ENCODE measurements around the gene BICRA. TPM values are rescaled to one million over a fixed set of nuclear protein-coding genes. Genes with fewer than 3 reads are reported as not detected.
"Not testable (repeated sequence)": the region's sequence is repeated elsewhere in the genome, so short reads cannot be mapped to it uniquely, and the experiment has no call there.

BICRA gene
- total RNA-seq, 1 experiment from 2014 or later: 0.95 TPM

DNA sequence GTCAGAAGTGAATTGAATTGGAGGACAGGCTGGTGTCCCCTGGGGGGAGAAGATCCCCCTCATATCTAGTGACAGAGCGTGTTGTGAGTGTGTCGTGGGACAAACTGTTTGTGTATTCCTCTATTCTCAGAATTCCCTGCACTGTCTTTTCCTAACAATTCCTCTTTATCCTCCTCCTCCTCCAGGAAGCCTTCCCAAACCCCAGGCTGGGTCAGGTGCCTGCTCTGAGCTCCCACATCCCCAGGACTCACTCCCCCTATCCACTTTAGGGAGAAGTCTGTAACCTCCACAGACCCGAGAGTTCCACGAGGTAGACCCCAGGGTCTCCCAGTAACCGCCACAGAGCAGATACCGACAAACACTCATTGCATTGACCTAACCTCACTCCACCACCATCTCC is 15.1 kb upstream of the BICRA start:
- DNase-seq: no peak
- Histone ChIP-seq H3K27ac (no peak overlapping the region), H3K36me3 (no peaks in the 10 kb centered on the region), H3K4me3 (no peak overlapping the region), H3K4me1 (no peaks in the 10 kb centered on the region), H3K27me3 (no peaks in the 10 kb centered on the region), H3K9me3 (replicated peaks) (no peaks in the 10 kb centered on the region)

DNA sequence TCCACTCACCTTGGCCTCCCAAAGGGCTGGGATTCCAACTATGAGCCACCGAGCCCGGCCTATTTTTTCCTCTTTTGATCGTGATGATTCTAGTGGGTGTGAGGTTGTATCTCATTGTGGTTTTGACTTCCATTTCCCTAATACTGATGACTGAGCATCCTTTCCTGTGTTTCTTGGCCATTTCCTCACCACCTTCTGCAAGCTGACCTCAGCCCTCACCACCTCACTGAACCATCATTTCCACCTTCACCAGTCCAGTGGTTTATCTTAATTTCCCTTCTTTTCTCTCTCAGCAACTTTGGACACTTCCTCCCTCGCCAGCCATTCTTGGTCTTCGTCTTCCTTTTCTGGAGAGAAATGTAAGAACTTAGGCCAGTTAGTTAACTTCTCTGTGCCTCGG is 13.0 kb upstream of the BICRA start:
- no peak overlapping the region for H3K4me3 ChIP-seq
- no peaks in the 10 kb centered on the region for H3K9me3 ChIP-seq (replicated peaks)
- no peak overlapping the region for H3K27ac ChIP-seq
- no peaks in the 10 kb centered on the region for H3K27me3 ChIP-seq
- H3K36me3 ChIP-seq: no peaks in the 10 kb centered on the region
- H3K4me1 ChIP-seq: 0 out of 2 replicates have a peak, but pooled peaks cover 2% of the 10 kb centered on the region
- DNase-seq: no peak

DNA sequence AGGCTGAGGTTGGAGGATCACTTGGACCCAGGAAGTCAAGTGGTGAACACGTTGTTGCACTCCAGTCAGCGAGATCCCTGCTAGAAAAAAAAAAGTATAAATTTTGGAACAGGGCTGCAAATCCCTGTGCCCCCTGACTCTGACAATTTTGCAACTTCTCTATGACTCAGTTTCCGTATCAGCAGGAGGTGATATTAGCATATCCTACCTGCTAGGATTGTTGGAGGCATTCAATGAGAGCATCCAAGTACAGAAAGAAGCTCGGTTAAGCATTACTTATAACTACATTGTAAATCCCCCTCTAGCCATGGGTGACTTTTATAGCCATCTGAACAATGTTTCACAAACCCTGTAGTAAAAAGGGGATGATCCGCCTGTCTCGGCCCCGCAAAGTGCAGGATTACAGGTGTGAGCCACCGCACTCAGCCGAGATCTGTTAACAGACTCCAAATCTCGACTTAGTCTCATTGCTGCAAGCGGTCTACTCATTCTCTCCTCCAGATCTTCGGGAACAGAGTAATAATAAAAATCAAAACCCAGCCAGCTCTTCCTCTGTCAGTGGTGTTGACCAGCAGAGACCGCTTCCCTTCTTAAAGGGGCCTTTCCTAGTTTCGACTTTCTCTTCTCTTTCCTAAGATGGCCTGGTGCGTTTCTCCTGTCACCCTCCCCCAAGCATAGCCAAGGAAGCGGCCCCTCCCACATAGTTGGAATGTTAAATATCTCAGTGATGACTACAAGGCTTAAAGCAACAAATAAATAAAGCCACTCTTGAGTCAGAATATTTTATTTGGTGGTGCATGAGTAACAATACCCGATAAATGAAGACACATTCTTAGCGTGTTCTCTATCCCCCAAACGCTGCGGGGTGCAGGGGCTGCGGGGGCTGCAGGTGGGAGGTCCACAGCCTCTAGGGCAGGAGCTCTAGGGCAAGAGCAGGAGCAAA is 10.3 kb upstream of the BICRA start:
- Histone ChIP-seq H3K36me3 (no peaks in the 10 kb centered on the region), H3K27me3 (no peaks in the 10 kb centered on the region), H3K4me3 (no peak overlapping the region), H3K9me3 (replicated peaks) (no peaks in the 10 kb centered on the region), H3K4me1 (0 out of 2 replicates have a peak, but pooled peaks cover 2% of the 10 kb centered on the region), H3K27ac (no peak overlapping the region)
- peak; percentile 36 for DNase-seq

DNA sequence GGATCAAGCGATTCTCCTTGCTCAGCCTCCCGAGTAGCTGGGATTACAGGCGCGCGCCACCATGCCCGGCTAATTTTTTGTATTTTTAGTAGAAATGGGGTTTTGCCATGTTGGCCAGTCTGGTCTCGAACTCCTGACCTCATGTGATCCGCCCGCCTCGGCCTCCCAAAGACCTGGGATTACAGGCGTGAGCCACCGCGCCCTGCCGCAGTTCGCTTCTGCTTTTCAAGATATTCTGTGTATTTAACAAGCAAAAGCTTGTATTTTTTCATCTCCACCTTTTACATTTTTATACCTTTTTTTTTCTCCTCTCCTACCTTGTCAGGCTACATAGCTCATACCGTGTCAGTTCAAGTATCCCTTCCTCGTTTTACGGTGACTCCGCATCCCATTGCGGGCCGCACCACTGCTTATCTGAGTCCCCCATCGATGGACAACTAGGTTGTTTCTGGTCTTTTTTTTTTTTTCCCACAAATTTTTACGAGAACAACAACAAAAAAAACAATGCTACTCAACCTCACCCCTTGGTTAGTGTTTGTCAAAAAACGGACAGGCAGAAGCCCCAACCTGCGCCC is 9.2 kb upstream of the BICRA start:
- H3K4me3 ChIP-seq: peak overlapping the region; percentile 59
- H3K27me3 ChIP-seq; H3K4me1 ChIP-seq; H3K36me3 ChIP-seq; H3K9me3 ChIP-seq (replicated peaks); H3K27ac ChIP-seq; DNase-seq: not testable (repeated sequence)

DNA sequence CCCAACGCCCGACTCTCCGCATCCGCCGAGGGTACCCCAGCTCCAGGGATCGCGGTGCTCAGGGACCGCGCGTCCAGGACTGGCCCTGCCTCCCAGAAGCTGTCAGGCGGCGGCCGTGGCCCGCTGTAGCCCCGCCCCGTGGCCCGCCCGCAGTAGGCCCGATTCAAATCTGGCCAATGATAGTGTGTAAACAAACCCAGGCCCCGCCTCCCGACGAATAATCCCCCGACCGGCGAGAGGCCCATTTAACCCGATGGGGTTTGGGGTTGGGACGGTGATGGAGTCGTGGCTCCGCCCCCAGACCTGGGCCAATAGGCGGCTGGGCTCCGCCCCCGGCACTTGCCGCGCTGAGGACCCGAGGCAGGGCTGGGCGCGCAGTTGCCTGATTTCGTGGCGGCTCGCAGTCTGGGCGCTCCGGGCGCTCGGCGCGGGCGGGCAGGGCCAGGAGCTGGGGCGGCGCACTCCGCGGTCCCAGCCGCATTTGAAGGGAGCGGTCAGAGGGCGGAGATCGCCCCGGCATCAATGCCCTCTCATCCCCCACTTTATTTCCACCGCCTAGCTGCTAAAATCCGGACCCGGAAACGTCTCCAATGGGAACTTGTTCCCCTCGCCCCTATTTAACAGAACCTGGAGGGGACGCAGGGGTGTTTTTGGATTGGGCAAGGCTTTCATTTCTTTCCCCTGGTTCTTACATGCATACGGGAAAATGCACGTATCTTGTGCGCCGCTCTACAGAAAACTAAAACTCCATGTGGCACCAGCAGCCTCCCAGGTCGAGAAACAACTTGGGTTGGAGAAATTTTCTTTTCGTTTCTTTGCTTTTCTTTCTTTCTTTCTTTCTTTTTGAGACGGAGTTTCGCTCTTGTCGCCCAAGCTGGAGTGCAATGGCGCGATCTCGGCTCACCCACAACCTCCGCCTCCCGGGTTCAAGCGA is 8.4 kb upstream of the BICRA start:
- peak overlapping the region; percentile 15; the same call in 1 of the 2 replicates for H3K27ac ChIP-seq
- H3K4me3 ChIP-seq: peak overlapping the region; percentile 59
- H3K9me3 ChIP-seq (replicated peaks): no peaks in the 10 kb centered on the region
- no peaks in the 10 kb centered on the region for H3K27me3 ChIP-seq
- DNase-seq: peak; percentile 99 to 100
- no peaks in the 10 kb centered on the region for H3K36me3 ChIP-seq
- 0 out of 2 replicates have a peak, but pooled peaks cover 2% of the 10 kb centered on the region for H3K4me1 ChIP-seq

DNA sequence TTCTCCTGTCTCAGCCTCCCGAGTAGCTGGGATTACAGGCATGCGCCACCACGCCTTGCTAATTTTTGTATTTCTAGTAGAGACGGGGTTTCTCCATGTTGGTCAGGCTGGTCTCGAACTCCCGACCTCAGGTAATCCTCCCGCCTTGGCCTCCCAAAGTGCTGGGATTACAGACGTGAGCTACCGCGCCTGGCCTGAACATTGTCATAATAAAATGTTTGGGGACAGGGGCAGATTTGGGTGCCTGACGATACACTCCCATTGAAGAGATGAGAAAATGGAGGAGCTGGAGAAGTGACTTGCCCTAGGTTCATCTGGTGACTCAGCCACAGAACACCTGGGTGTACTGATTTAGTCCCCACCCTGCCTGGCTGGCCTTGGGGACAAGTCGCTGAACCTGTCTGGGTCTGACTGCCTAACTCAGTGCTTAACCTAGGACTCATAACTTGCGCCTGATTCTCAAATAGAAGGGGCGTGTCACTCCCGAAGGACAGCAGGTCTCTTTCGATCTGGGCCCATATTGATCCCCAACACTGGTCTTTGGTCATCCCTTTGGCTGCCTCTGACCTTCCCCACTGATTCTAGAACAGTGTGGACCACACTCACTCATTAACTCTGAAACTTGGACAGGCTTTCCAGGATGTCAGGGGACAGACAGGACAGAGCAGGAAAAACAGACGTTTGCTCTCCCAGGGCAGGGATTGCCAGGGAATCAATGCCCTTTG is 7.6 kb upstream of the BICRA start:
- H3K27me3 ChIP-seq: no peaks in the 10 kb centered on the region
- no peak overlapping the region for H3K27ac ChIP-seq
- no peaks in the 10 kb centered on the region for H3K36me3 ChIP-seq
- H3K9me3 ChIP-seq (replicated peaks): no peaks in the 10 kb centered on the region
- H3K4me1 ChIP-seq: 0 out of 2 replicates have a peak, but pooled peaks cover 2% of the 10 kb centered on the region
- peak overlapping the region; percentile 59 for H3K4me3 ChIP-seq
- no peak for DNase-seq

DNA sequence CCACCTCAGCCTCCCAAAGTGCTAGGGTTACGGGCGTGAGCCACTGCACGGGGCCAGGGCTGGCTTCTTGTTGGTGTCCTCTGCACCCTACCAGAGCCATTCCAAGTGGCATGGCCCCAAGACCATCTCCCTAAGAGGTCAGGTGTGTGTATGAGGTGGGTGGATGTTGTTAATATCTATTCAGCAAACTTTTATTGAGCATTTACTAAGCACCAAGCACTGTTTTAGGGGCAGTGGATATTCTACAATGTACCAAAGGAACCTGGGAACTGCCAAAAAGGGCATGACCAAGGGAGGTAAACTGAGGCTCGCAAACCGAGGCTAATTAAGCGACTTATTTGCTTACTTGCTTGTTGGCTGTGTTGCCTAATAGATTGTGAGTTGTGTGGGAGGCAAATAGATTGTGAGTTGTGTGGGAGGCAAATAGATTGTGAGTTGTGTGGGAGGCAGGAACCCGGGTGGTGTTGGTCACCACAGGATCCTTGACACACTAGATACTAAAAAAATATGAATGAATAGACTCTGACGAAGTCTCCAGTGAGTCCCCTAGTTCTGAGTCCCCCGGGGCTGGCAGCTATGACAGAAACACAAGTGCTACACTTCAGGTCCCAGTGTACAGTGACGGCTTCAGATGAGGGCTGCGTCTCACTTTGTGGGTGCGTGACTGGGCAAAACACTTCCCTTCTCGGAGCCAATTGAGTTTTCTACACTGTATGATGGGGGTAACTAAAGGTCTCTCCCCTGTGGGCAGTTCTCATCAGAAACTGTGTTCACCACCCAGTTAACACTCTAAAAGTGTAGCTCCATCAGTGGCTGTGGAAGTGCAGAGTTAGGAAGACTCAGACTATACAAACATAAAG is 5.0 kb upstream of the BICRA start:
- H3K4me3 ChIP-seq: no peak overlapping the region
- no peak for DNase-seq
- no peak overlapping the region for H3K27ac ChIP-seq
- no peaks in the 10 kb centered on the region for H3K36me3 ChIP-seq
- H3K27me3 ChIP-seq: no peaks in the 10 kb centered on the region
- H3K4me1 ChIP-seq: 0 out of 2 replicates have a peak, but pooled peaks cover 2% of the 10 kb centered on the region
- no peaks in the 10 kb centered on the region for H3K9me3 ChIP-seq (replicated peaks)

DNA sequence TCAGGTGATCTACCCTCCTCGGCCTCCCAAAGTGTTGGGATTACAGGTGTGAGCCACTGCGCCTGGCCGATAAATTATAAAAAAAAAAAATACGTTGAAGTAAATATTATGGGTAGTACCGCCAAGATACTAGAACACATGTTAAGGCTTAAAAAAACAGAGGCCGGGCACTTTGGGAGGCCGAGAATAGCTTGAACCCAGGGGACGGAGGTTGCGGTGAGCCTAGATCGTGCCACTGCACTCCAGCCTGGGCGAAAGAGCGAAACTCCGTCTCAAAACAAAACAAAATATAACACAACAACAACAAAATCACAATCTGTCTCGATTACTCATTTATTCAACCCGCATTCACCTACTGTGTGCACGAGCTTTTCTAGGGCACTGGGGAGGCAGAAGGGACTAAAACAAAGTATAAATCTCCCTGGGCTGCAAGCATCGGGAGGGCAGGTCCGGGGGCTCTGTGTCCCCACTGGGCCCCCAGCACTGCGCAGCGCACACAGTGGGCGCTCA is 1.3 kb upstream of the BICRA start:
- peak overlapping the region; percentile 78; the same call in 1 of the 2 replicates for H3K27ac ChIP-seq
- H3K4me1 ChIP-seq: no peaks in the 10 kb centered on the region; the same call in 1 of the 2 replicates
- no peaks in the 10 kb centered on the region for H3K27me3 ChIP-seq
- H3K4me3 ChIP-seq: peak overlapping the region; percentile 99
- H3K36me3 ChIP-seq: no peaks in the 10 kb centered on the region
- no peak for DNase-seq
- H3K9me3 ChIP-seq (replicated peaks): no peaks in the 10 kb centered on the region

DNA sequence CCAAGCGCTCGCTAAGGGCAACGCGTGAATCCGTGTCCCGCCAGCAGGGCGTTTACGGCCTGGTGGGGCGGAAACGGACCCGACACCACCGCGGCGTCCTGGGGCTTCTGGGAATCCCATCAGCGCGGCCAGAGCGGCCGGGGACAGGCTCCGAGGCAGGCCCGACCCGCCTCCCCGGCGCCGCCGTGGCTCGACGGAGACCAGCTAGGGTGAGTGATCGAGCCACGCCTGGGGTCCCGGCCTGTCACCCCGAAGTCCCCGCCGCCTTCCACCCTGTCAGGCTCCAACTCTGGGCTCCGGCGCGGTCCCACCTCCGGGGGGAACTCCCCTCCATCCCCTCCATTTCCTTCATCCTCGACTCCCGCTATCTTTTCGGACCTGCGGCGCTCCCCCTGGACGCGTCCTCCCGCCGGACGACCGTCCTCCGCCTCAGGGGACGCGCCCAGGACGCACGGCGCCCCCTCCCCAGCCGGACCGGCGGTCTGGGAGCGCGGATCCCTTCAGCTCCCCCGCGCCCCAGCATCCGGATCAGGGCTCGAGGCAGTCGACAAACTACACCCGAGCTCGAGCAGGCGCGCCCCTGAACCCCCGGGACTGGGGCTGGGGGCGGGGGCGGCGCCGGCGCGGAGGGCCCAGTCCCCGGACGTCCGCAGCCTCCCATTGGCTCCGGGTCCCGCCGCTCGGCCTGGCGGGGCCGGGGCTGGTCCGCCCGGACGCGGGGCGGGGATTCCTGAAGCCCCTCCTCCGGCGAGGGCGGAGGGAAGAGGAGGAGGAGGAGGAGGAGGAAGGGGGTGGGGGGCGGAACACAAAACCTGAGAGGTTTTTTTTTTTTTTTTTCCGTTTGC is 638 bp upstream of the BICRA start:
- peak overlapping the region; percentile 99 for H3K4me3 ChIP-seq
- peak overlapping the region; percentile 78 for H3K27ac ChIP-seq
- H3K27me3 ChIP-seq: no peaks in the 10 kb centered on the region
- H3K4me1 ChIP-seq: no peaks in the 10 kb centered on the region; the same call in 1 of the 2 replicates
- DNase-seq: peak; percentile 91 to 95
- H3K9me3 ChIP-seq (replicated peaks): no peaks in the 10 kb centered on the region
- H3K36me3 ChIP-seq: no peaks in the 10 kb centered on the region

DNA sequence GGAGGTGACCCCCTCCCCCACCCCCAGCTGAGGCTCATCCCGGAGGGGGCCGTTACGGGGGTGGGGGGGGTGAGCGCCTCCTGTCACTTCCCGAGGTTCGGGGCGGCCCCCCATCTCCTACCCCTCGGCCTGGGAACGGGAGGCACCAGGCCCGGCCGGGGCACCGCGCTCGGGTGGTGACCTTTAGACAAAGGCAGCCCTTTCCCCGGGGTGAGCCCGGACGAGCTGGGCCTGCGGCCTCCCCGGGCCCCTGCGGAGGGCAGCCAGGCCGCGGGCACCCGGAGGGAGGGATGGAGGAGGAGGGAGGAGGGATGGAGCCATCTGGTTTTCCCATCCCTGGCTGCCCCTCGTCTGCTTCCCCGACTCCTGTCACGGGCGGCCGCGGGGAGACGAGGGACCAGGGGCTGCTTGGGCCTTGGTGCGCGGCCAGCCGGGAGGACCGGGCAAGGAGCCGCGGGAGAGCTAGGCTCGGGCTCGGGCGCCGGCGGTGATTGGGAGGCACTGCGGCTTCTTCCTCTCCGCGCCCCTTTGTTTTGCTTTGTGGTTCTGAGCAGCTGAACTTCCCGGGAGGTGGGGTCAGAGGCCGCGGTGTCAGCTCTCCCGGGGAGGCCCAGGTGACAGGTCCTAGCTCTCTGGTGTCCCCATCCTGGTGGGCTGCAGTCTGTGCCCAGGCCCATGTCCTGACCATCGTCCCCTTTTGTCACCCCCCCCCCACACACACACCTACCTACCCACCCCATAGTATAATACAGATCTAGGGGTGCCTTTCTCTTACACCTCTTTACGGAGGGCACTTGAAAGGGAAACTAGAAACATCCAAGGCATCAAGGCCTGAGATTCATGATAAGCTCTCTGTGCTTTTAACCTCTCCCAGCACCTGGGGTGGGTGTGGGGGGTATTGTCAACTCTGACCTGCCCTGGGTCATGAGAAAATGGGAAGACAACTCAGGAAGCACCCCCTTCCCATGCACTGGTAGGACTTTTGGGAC is 1.3 kb downstream of the BICRA start:
- H3K9me3 ChIP-seq (replicated peaks): no peaks in the 10 kb centered on the region
- no peaks in the 10 kb centered on the region; the same call in 1 of the 2 replicates for H3K4me1 ChIP-seq
- no peaks in the 10 kb centered on the region for H3K27me3 ChIP-seq
- DNase-seq: peak; percentile 64 to 65
- H3K36me3 ChIP-seq: no peaks in the 10 kb centered on the region
- peak overlapping the region; percentile 99 for H3K4me3 ChIP-seq
- H3K27ac ChIP-seq: peak overlapping the region; percentile 29

DNA sequence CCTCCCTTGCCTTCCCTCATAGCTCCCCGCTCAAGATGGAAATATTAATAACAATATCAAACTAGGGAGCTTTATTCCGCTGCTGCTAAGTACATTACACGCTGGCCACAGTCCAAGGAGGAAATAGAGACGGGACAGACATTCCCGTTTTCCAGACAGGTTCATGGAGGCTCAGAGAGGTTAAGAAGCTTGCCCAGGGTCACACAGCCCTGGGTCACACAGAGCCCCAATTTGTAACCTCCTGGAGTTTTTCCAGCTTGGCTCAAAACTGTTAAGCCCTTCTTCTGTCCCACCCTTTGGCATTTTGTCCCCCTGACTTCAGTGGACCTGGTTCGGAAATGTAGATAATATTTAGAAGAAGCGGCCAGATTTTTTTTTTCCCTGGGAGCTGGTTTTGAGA is 2.0 kb downstream of the BICRA start:
- H3K27ac ChIP-seq: no peak overlapping the region
- H3K27me3 ChIP-seq: no peaks in the 10 kb centered on the region
- no peaks in the 10 kb centered on the region for H3K36me3 ChIP-seq
- no peaks in the 10 kb centered on the region; the same call in 1 of the 2 replicates for H3K4me1 ChIP-seq
- DNase-seq: no peak
- H3K4me3 ChIP-seq: no peak overlapping the region
- no peaks in the 10 kb centered on the region for H3K9me3 ChIP-seq (replicated peaks)

All from SJCRH30 (cell line).